Liver (tissue), 3 donors: ENCODE measurements around the gene B3GNT3.

Experiments
- ATF3 ChIP-seq: IDR thresholded peaks from 2 replicates; pipeline ENCODE4 v1.6.1; 2016; ENCODE audit warnings: antibody characterized with exemption
- CTCF ChIP-seq: fragments of 150-350 bp; IDR thresholded peaks from 2 replicates; pipeline ENCODE4 v1.5.1; 2017; ENCODE audit warnings: improper control_type of control experiment, low read depth, low read length; ENCODE audit not compliant: missing input control
- FOXA1 ChIP-seq: IDR thresholded peaks from 2 replicates; pipeline ENCODE4 v1.6.1; 2016; ENCODE audit warnings: antibody characterized with exemption
- GABPA ChIP-seq, 2 donors: IDR thresholded peaks in 1 of 2; conservative IDR thresholded peaks in 1 of 2; 2 replicates each; pipeline ENCODE4 v1.6.1; 2016; ENCODE audit warnings: antibody characterized with exemption in 2 of 2, mild to moderate bottlenecking in 1 of 2, moderate library complexity in 1 of 2
- REST ChIP-seq: IDR thresholded peaks from 2 replicates; pipeline ENCODE4 v1.6.1; 2016; ENCODE audit warnings: antibody characterized with exemption, mild to moderate bottlenecking
- TAF1 ChIP-seq: conservative IDR thresholded peaks from 2 replicates; pipeline ENCODE4 v1.6.1; 2016; ENCODE audit warnings: antibody characterized with exemption, mild to moderate bottlenecking
- ZBTB33 ChIP-seq: IDR thresholded peaks from 2 replicates; pipeline ENCODE4 v1.6.1; 2016; ENCODE audit warnings: antibody characterized with exemption
- donor health status: healthy.
- donor health status: healthy.

- TF ChIP-seq TAF1: no peak
- no peak for TF ChIP-seq CTCF
- TF ChIP-seq FOXA1: no peak
- no peak for TF ChIP-seq ATF3
- no peak for TF ChIP-seq GABPA (IDR thresholded peaks at IDR 0.05 in 1 of 2, conservative IDR thresholded peaks at IDR 0.05 in 1 of 2)
- no peak for TF ChIP-seq ZBTB33
- no peak for TF ChIP-seq REST
Observed at GRCh38 chr19:17755443-17755890, 39.5 kb upstream of the B3GNT3 start.
